ENCODE results near the gene OGFOD3.

DNA sequence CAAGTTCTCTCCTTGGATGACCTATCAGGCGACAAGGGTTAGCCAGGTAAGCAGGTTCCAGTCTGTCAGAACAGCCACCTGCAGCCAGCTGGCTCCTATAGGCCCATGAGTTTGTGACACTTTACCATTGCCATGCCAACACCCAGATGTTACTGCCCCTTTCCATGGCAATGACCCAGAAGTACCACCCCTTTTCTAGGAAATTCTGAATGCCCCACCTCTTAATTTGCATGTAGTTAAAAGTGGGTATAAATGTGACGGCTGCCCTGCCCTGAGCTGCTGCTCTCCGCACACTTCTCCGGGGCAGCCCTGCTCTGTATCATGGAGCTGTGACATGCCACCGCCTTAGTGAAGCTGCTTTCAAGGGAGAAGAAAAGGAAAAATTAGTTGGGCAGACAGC lies 74.8 kb downstream of the OGFOD3 start:
- TF ChIP-seq CTCF (conservative IDR thresholded peaks at IDR 0.05; ENCODE audit: low read depth, low read length) = no peak
- TF ChIP-seq EZH2 (IDR thresholded peaks at IDR 0.05; ENCODE audit: borderline replicate concordance, low read depth, low read length, poor library complexity, severe bottlenecking) = no peak

All from A673 (cell line).